ENCODE data around the gene ACP7. TPM values are rescaled to one million over a fixed set of nuclear protein-coding genes. Genes with fewer than 3 reads are reported as not detected.
"Not testable (repeated sequence)": the region's sequence is repeated elsewhere in the genome, so short reads cannot be mapped to it uniquely, and the experiment has no call there.

The ACP7 gene
- total RNA-seq, 1 experiment from 2014 or later = 0.32 TPM

DNA sequence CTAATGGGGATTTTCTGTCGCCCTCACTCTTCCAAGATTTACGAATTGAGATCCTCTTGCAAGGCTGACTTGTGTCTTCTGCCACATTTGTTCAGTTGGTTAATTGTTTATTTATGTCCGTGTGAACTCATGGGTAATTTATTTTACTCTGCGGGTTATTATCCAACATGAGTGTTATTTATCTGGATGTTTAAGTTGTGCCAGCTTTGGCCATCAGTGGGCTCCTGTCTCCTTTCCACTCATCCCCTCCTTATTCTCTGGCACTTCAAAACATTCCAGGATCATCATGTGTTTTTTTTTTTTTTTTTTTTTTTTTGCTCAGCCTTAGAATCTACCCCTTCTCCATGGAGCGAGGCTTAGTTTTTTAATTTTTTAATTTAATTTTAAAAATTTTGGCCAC is 19.0 kb downstream of the ACP7 start:
- DNase-seq (ENCODE audit: extremely low read depth, low read depth) = no peak

DNA sequence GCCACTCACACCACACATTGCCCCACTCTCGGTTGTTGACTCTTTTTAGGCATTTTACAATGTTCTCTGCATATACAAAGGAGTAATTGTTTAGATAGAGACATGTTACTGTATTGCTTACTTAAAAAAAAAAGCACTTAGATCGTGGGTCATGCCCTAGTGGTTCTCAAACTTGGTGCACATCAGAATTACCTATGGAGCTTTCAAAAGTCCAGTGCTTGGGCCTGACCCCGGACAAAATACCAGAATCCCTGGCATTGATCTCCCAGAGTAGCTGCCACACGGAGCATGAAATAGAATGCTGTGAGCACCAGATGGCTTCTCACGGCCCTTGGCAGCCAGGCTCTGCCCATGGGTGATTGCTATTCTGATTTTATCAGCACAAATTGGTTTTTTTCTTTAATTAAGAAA is 20.0 kb downstream of the ACP7 start:
- DNase-seq (ENCODE audit: extremely low read depth, low read depth) = no peak

DNA sequence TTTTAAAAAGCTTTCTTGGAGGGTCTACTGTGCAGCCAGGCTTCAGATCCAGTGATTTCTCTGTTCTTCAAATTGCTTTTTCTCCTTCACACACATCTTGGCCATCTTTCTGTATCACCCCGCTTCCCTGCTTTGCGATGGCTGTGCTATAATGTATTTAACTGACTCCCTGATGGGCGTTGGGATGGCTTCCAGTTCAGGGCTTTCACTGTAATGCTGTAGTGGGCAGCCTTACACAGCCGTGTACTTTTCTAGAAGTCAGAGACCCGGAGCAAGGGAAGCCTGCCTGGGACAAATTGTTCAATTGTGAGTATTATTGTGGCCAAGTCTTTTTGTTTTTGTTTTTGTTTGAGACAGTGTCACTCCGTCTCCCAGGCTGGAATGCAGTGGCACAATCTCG is 22.0 kb downstream of the ACP7 start:
- no peak for DNase-seq (ENCODE audit: extremely low read depth, low read depth)

DNA sequence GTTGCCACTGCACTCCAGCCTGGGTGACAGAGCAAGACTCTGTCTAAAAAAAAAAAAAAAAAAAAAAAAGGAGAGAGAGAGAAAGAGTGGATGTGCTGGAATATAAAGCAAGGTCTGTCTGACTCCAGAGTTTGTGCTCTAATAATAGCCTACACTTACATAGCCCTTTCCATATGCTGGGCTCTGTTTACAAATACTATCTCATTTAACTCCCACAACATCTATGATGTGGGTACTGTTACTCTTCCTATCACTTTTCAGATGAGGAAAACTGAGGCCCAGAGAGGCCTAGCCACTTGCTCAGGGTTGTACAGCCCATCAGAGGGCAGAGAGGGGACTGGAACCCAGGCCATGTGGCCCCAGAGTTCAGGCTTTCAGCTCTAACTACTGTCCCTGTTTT is 25.5 kb downstream of the ACP7 start:
- no peak for DNase-seq (ENCODE audit: extremely low read depth, low read depth)

DNA sequence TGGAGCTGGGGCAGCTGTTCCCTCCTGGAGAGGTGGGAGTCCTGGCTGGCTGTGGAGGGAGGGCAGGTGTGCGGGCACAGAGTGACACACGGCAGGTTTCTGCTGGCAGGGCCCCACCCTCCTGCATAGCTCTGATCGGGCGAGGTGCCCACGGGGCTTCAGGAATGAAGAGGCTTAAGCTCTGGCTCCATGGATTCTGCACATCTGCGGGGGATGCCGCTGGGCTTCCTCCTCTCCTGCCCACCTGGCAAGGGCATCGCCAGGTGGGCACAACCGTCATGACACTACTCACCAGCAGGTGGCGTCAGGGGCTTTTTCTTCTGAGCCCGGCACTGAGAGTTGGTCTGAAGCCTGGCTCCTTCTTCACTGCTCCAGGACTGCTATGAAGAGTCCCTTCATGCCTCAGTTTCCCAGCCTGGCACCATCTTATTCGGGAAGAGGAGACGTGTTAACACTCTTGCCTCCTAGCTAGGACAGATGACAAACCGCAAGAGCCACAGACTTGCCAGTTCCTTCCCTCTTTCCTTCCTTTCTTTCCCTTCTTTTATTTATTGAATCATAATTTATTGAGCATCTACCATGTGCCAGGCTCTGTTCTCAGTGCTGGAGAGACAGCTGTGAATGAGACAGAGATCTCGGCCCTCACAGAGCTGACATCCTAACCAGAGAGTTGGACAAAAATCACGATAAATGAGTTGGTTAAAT is 26.2 kb downstream of the ACP7 start:
- DNase-seq (ENCODE audit: extremely low read depth, low read depth) = peak; percentile 55

DNA sequence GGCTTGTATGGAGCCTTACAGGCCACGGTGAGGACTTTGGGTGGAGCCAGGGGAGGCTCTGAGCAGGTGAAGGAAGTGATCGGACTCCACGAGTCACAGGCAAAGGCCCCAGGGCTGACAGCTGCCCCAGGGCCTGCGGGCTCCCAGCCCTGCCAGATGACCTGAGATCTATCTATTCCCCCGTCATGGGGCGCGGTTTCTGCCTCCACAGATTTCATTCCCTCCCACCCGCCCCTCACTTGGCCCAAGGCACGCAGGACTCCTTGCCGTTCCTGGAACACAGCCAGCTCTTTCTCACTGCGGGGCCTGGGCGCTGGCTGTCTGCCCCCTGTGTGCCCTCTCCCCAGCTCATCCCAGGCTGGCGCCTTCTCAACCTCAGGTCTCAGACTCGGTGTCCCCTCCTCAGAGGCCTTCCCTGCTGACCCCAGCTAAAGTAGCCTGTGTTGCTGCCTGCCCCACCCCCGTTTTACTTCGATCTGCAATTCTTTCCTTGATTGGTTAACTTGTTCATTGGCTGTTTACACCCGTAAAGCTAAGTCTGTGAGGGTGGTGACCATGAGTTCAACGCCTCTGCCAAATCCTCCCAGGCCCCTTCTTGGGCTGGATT is 27.5 kb downstream of the ACP7 start:
- DNase-seq (ENCODE audit: extremely low read depth, low read depth) = no peak

DNA sequence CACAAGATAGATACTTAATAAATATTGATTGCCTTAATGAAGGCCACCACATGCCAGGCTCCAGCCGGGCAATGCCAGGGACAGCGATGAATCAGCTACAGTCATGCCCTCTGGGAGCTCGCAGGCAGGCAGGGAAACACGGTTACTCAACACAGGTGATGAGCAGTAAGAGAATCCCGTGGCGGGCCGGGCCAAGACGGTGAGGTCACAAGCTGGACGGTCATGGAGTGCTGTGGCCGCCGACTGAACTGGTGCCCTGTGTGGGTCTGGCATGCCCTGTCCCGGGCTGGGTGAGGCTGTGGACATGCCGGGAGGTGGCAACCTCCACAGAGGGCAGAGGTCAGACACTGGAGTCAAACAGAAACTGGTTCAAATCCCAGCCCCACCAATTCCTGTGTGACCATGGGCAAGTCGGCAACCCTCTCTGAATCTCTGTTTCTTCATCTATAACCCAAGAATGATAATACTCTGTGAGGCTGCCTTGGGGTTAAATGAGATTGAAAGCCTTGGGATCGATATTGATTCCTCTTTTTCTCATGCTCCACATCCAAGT is 28.2 kb downstream of the ACP7 start:
- no peak for DNase-seq (ENCODE audit: extremely low read depth, low read depth)

DNA sequence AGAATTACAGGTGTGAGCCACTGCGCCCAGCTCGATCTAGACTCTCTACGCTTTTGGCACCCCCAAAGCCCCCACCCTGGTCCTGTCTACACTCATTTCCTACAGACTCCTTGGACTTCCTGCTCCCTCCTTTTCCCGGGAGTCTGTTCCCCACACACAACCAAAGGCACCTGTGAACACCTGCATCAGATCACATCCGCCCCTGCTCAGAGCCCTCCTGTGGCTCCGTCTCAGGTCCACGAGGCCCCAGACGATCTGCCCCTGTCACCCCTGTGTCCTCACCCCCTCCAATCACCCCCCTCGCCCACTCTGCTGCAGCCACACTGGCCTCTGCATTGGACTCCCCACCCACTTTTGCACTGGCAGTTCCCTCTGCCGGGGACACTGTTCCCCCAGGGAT is 29.0 kb downstream of the ACP7 start:
- no peak for DNase-seq (ENCODE audit: extremely low read depth, low read depth)

DNA sequence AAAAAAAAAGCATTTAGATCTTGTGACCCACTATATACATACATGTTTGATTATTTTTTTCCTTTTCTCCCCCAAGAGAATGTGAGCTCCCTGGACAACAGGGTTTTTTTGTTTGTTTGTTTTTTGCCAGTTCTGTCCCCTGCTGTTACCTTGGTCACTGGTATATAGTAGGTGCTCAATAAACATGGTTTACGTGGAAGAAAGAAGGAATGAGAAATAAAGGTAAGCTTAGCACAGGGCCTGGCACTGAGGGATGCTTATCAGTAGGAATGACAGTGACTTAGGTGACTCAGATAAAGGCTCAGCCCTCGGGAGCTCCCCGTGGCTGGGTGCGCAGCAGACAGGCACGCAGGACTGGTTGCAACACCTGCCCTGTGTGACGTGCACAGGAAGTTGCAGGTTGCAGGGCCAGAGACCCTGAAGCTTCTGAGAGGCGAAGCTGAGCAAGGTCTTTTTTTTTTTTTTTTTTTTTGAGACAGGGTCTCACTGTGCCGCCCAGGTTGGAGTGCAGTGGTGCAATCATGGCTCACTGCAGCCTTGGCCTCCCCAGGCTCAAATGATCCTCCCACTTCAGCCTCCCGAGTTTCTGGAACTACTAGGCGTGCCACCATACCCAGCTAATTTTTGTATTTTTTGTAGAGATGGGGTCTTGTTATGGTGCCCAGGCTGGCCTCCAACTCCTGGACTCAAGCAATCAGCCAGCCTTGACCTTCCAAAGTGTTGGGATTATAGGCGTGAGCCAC is 31.1 kb downstream of the ACP7 start:
- DNase-seq (ENCODE audit: extremely low read depth, low read depth) = no peak

DNA sequence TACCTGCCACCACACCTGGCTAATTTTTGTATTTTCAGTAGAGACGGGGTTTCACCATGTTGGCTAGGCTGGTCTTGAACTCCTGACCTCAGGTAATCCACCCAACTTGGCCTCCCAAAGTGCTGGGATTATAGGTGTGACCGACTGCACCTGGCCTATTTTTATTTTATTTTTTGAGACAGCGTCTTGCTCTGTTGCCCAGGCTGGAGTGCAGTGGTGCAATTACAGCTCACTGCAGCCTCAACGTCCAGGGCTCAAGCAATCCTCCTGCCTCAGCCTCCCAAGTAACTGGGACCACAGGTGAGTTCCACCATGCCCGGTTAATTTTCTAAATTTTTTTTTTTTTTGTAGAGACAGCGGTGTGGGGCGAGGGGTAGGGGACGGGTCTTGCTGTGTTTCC is 32.9 kb downstream of the ACP7 start:
- DNase-seq (ENCODE audit: extremely low read depth, low read depth) = not testable (repeated sequence)

DNA sequence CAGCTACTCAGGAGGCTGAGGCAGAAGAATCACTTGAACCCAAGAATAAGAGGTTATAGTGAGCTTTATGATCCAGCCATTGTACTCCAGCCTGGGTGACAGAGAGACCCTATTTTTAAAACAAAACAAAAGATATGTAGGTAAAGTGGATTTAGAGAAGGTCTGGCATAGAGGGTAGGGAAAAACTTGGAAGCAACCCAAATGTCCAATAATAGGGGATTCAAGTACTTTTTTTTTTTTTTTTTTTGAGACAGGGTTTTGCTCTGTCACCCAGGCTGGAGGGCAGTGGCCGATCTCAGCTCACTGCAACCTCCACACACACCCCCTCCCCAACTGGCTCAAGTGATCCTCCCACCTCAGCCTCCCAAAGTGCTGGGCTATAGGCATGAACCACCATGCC is 35.7 kb downstream of the ACP7 start:
- no peak for DNase-seq (ENCODE audit: extremely low read depth, low read depth)

DNA sequence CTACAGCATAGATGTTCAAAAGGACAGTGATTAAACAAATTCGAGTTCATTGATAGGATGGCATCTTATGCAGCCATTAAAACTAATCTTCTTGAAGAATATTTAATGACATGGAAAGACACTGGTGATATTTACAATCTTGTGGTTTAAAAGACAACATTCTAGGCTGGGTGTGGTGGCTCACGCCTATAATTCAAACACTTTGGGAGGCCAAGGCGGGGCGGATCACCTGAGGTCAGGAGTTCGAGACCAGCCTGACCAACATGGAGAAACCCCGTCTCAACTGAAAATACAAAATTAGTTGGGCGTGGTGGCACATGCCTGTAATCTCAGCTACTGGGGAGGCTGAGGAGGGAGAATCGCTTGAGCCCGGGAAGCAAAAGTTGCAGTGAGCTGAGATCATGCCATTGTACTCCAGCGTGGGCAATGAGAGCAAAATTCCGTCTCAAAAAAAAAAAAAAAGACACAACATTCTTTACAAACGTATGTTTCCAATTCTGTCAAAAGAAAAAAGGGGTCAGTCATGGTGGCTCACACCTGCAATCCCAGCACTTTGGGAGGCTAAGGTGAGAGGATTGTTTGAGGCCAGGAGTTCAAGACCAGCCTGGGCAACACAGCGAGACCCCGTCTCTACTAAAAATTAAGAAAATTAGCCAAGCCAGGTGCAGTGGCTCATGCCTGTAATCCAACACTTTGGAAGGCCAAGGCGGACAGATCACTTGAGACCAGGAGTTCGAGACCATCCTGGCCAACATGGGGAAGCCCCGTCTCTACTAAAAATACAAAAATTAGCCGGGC is 39.0 kb downstream of the ACP7 start:
- DNase-seq (ENCODE audit: extremely low read depth, low read depth) = no peak

DNA sequence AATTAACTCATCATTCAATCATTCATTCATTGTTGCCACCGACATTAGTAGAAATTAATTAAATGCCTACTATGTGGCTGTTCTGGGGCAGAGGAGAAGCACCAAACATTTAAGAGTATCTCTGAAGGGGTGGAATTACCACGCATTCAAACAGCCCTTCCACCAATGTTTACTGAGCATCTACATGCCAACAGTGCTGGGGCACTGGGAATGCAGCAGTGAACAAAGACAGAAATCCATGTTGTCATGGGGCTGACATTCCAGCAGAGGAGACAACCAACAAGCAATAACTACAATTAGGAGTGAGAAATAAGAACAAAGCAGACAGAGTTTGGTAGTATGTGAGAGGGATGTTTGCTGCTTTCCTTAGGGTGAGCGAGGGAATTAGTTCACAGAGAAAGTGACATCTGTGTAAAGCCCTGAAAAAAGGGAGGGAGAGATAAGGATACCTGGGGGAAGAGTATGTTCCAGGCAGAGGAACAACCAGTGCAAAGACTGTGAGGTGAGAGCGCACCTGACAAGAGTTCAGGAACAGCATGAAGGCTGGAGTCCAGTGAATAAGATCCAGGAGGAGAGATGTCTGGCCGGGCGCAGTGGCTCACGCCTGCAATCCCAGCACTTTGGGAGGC is 40.1 kb downstream of the ACP7 start:
- no peak for DNase-seq (ENCODE audit: extremely low read depth, low read depth)

DNA sequence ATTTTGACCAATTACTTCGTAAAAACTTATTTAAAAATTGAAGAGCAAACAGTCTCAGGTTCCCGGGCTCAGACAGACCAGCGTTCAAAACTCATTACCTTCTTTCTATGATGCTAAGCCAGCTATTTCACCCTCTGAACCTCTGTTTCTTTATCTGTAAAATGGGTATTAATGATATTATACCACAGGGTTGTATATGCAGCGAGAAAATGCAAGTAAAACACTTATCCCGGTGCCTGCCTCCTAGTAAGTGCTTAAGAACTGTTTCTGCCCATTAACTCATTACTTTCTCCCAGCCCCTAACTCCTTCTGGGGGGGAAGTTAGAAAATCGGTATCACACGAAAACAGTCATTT is 41.0 kb downstream of the ACP7 start:
- no peak for DNase-seq (ENCODE audit: extremely low read depth, low read depth)

DNA sequence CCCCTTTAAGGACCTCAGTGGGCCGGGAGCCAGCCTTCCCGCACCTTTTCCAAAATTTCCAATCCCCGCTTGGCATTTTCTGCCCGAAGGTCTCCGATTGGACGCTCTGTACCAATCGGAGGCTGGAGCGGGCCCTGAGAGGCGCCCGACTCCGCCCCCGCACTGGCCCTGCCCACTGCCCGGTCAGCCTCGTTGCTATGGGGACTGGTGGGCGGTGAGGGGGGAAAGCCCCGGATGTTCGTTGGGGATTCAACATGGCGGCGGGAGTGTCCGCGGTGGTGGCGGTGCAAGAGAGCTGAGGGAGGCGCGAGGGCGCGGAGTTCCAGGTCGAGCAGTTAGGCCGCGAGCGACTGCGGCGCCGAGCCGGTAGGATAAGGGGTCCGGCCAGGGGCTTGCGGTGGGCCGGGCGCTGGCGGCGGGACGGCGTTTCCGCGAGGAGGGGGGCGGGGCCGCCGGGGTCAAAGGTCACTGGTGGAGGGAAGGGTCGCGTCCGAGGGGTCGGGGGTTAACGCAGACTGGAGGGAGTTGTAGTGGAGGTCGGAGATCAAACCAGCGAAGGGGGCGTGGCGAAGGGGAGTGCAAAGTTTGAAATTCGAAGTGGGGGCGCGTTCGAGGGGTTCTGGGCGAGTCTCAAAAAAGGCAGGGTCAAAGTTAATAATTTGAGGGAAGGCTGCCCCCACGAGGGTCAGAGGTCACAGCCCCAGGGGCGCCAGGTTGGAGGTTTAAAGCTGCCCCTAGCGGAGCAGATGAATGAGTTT is 41.6 kb downstream of the ACP7 start, which contains the start of gene PAK4:
Gene PAK4 (plus strand): TSS at position 233 of the 758 bp plus-strand sequence. CDS start 43,768 bp downstream, outside the sequence.
- peak; percentile 94 for DNase-seq (ENCODE audit: extremely low read depth, low read depth)

DNA sequence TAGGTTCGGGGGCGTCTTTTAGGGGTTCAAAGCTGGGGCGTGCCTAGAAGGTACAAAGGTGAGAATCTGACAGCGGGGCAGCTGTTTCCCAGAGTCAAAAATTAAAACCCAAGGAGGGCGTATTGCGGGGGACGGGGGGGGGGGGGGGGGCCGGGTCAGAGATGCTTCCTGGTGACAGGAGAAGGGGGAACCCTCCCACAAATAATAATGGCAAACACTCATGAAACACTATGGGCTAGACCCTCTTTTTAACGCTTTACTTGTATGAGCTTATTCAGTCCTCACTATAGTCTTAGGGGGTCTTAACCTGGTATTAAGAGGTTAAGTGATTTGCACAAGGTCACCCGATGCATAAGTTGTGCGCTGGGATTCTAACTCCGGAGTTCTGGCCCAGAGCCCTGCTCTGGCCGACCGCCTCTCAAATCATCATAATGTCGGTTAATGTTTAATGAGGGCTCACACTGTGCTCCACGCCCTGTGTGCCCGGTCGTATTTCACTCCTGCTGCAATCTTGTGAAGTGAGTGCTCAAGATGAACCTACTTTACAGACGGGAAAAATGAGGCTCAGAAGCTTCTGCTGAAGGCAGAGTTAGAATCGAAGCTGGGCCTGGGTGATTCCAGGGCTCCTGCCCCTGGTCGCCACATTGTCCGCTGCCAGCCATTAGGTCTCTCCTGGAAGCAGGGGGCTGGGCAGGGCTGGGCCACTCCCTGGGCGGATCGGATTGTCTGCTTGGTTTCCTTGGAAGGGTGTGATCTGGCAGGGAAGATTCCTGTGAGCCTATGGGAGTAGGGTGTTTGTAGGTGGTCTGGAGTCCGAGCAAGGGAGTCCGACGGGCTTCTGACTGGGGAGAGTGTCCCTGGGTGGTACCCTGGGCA is 42.4 kb downstream of the ACP7 start:
- no peak for DNase-seq (ENCODE audit: extremely low read depth, low read depth)

DNA sequence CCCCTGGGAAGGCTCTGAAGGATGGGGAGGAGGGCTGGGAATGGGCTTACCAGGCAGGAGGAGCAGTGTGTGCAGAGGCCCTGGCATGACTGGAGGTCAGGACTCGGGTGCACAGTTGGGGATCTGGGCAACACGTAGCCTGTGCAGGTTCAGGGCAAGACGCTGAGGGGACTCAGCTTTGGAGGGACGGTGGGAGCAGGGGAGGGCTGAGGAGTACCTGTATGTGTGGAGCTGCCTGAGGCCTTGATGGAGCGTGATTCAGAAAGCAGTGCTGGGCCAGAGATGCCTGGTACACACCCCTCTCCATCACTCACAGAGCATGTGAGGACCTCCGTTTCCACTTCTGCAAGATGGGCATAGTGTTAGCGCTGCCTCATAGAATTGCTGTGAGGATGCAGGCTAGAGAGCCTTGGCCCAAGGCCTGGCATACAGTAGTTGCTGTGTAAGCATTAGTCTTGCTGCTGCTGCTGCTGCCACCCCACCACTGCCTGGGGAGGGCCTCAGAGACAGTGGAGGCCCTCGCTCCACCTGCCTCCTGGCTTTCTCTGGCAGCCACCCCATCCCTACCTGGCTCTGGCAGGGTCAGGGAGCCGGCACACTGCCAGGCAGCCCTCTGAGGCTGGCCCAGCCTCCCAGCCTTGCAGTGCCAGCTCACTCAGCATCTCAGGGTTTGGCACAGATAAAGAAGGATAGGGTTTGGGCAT is 43.8 kb downstream of the ACP7 start:
- no peak for DNase-seq (ENCODE audit: extremely low read depth, low read depth)

DNA sequence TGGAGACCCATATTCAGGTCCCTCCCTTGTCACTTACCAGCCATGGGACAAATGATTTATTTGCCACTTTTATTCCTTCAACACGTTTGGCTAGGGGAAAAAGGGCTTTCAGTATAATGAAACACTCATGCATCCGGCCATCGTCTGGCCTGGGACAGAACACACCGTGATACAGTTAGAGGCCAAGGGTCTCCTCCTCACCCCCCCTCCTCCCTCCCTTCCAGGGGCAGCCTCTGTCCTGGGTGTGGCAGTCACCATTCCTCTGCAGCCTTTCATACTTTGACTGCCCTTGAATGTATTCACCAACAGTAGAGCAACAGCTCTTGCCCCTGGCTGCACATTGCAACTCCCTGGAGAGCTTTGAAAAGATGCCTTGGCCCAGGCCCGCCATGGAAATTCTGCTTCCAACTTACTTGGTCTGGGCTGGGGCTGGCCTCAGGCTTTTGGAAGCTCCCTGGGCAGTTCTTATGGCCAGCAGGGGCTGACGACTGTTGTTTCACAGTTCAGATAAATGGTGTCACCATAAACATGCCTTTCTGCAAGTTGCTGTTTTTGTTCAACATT is 44.4 kb downstream of the ACP7 start:
- DNase-seq (ENCODE audit: extremely low read depth, low read depth) = no peak

All from NCI-H460 (cell line).